Measurements from ENCODE around the gene SLC28A3.

- TF ChIP-seq CTCF (IDR thresholded peaks at IDR 0.05): no peak
- TF ChIP-seq POLR2AphosphoS5 (IDR thresholded peaks at IDR 0.05): no peak
- no peak for TF ChIP-seq EP300 (IDR thresholded peaks at IDR 0.05)
These were observed 38.7 kb downstream of the SLC28A3 start for GRCh38 chr9:84301851-84302250.
